Fibroblast of the aortic adventitia (primary cell): ENCODE measurements around the gene CFAP43. TPM values are rescaled to one million over a fixed set of nuclear protein-coding genes. Genes with fewer than 3 reads are reported as not detected.
A peak's percentile ranks its signal among the peaks of the same experiment; 100 is the strongest.

Experiments
- DNase-seq: peaks from one replicate; pipeline ENCODE4 v3.0.0-alpha.2; 2010; ENCODE audit warnings: low read depth
- H3K4me3 ChIP-seq: 2 replicates; pipeline ENCODE4 v1.5.1; 2011; ENCODE audit warnings: low read depth, mild to moderate bottlenecking, control low read depth, low read length, moderate library complexity
- total RNA-seq: library from RNA; depleted of rRNA; stranded (reverse); fragments of >200 nt; gene quantifications from 2 replicates; pipeline ENCODE4 v1.2.3, GENCODE V29; 2012; ENCODE audit warnings: low replicate concordance
- TF ChIP-seq, protein P1 (sequence below): IDR thresholded peaks from 2 replicates; pipeline ENCODE4 v1.5.1; 2011; ENCODE audit warnings: mild to moderate bottlenecking, low read length, control low read depth, inconsistent platforms; ENCODE audit not compliant: insufficient read depth

Gene CFAP43
- total RNA-seq, 1 donor, result 0.36 TPM

- no peak overlapping the region for H3K4me3 ChIP-seq
- TF ChIP-seq, protein P1, sequence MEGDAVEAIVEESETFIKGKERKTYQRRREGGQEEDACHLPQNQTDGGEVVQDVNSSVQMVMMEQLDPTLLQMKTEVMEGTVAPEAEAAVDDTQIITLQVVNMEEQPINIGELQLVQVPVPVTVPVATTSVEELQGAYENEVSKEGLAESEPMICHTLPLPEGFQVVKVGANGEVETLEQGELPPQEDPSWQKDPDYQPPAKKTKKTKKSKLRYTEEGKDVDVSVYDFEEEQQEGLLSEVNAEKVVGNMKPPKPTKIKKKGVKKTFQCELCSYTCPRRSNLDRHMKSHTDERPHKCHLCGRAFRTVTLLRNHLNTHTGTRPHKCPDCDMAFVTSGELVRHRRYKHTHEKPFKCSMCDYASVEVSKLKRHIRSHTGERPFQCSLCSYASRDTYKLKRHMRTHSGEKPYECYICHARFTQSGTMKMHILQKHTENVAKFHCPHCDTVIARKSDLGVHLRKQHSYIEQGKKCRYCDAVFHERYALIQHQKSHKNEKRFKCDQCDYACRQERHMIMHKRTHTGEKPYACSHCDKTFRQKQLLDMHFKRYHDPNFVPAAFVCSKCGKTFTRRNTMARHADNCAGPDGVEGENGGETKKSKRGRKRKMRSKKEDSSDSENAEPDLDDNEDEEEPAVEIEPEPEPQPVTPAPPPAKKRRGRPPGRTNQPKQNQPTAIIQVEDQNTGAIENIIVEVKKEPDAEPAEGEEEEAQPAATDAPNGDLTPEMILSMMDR, result no peak
- DNase-seq, result no peak
Measured at GRCh38 chr10:104223304-104223703, 8.9 kb downstream of the CFAP43 start.

- no peak overlapping the region for H3K4me3 ChIP-seq
- no peak for DNase-seq
- TF ChIP-seq, protein P1, result no peak
Measured at GRCh38 chr10:104220522-104220921, 11.6 kb downstream of the CFAP43 start.

DNA sequence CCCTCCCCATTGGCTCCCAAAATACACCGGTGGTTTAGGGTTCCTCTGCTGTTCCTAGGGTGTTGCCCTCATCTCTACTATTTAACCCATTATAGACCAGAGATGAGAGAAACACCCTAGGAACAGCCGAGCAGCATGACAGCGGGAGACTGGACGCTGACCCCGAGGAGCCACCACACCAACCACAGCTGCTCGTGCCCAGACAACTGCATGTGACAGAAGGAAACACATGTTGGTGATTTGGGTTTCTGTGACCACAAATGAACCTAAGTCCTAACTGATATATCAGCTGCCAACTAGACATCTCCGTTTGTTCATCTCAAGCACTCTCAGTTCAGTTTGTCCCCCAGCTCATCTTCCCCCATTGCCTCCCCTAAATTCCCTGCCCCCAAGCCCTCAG is 13.4 kb downstream of the CFAP43 start:
- no peak for DNase-seq
- no peak overlapping the region for H3K4me3 ChIP-seq
- TF ChIP-seq, protein P1, result no peak

DNA sequence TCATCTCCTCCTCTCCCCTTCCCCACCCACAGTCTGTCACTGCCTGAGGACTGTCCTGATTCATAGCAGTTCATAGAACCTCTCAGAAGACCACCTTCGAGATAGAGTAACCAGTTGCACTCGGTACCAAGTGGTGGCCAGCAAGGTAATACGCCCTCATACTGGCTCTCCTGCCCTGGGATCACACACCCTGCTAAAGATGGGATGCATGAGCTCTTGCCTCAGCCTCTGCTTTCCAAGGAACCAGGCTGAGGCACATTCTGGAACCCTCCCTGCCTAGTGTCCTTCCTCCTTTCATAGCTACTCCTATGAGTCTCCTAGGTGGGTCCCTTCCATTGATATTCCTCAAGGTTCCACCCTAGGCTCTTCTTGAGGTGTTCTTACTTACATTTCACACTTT is 15.5 kb downstream of the CFAP43 start:
- H3K4me3 ChIP-seq, result no peak overlapping the region
- TF ChIP-seq, protein P1, result no peak
- no peak for DNase-seq

- no peak overlapping the region for H3K4me3 ChIP-seq
- peak; percentile 60 for DNase-seq
- TF ChIP-seq, protein P1, result peak; percentile 73
Measured at GRCh38 chr10:104209575-104210198, 22.5 kb downstream of the CFAP43 start.

- TF ChIP-seq, protein P1, result no peak
- H3K4me3 ChIP-seq, result no peak overlapping the region
- DNase-seq, result peak; percentile 5
Measured at GRCh38 chr10:104208730-104209129, 23.4 kb downstream of the CFAP43 start.

DNA sequence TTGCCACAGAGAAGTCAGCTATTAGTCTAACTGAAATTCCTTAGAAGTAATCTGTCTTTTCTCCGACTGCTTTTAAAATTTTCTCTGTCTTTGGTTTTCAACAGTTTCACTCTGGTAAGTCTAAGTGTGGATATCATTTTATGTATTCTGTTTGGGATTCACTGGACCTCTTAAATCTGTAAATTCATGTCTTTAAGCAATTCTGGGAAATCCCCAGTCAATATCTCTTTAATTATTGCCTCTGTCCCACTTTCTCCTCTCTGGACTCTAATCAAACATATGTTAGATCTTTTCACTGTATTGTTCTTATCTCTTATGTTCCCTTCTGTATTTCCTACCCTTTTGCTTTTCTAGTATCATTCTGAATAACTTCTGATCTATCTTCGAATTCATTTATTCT is 29.9 kb downstream of the CFAP43 start:
- no peak overlapping the region for H3K4me3 ChIP-seq
- DNase-seq, result no peak
- TF ChIP-seq, protein P1, result no peak
